Ovary (tissue), 9 donors: ENCODE results near the gene TSHZ3. TPM values are rescaled to one million over a fixed set of nuclear protein-coding genes. Genes with fewer than 3 reads are reported as not detected.

ENCODE experiments used
- DNase-seq, 5 donors: peaks; one replicate each; pipeline ENCODE4 v3.0.0-alpha.2; 2019 to 2020
- H3K27ac ChIP-seq, 2 donors: fragments of 200-600 bp; one replicate each; pipeline versions ENCODE4 v1.5.1 to v1.8.0; 2019 to 2022
- H3K27me3 ChIP-seq: fragments of 200-600 bp; one replicate; pipeline ENCODE4 v1.8.0; 2022
- H3K36me3 ChIP-seq: fragments of 200-600 bp; sonication (generic); one replicate; pipeline ENCODE4 v1.5.1; 2019
- H3K4me1 ChIP-seq: one replicate; pipeline ENCODE4 v1.8.1; 2013; ENCODE audit warnings: mild to moderate bottlenecking, moderate library complexity; ENCODE audit not compliant: insufficient read depth
- H3K4me3 ChIP-seq: fragments of 200-600 bp; sonication (generic); one replicate; pipeline ENCODE4 v1.5.1; 2017
- H3K9me3 ChIP-seq, 2 donors: fragments of 200-600 bp in 1 of 2; sonication (generic) in 1 of 2; one replicate each; pipeline versions ENCODE4 v1.5.1 to v1.8.1; 2013 to 2019; ENCODE audit warnings: mild to moderate bottlenecking in 1 of 2, moderate library complexity in 1 of 2
- CTCF ChIP-seq, 3 donors: fragments of 450-650 bp in 2 of 3; fragments of 200-600 bp in 1 of 3; IDR thresholded peaks; one replicate each; pipeline versions ENCODE4 v1.5.1 to v1.8.0; 2016 to 2022; ENCODE audit warnings: antibody characterized with exemption in 3 of 3, mild to moderate bottlenecking in 1 of 3
- EP300 ChIP-seq: sonication (generic); formaldehyde crosslinking; IDR thresholded peaks from one replicate; pipeline ENCODE4 v1.6.1; 2017; ENCODE audit warnings: antibody characterized with exemption
- POLR2A ChIP-seq: fragments of 450-650 bp; IDR thresholded peaks from one replicate; pipeline ENCODE4 v1.6.1; 2017; ENCODE audit warnings: antibody characterized with exemption, mild to moderate bottlenecking, moderate library complexity
- WGBS, 3 donors: extraction: QIAGEN DNeasy Blood & Tissue Kit in 1 of 3; methylation state at CpG; one replicate each; pipeline versions ENCODE4 v1.1.5 to v1.1.7; 2013 to 2017; 5-methylcytosine and 5-hydroxymethylcytosine counted together
- intact Hi-C, 4 donors: fragments of 100-400 bp; cut with DNase I; formaldehyde crosslinking; loops; one replicate each; pipeline versions ENCODE4 v1.11.0 to v1.15.1; 2022 to 2023
- polyA plus RNA-seq, 2 donors: library from polyadenylated mRNA; stranded (reverse); fragments of 200-250 nt in 1 of 2; fragments of 350-450 nt in 1 of 2; fragmentation: Illumina TruSeq in 1 of 2; extraction: RNeasy Lipid Tissue Mini Kit (QIAGEN cat#74804) in 1 of 2; gene quantifications; one replicate each; pipeline ENCODE4 v1.2.3, GENCODE V29; 2013 to 2014
- total RNA-seq, 7 donors: library from RNA; depleted of rRNA in 2 of 7; stranded (reverse); fragments of >200 nt in 2 of 7; fragmentation: NEBNext Ultra II Directional in 3 of 7; extraction: Animal tissue kit (Norgen Biotek cat#: 25700) in 3 of 7; gene quantifications; one replicate each; pipeline versions ENCODE4 v1.1.0 to v1.2.4, GENCODE V29; 2016 to 2023
- donor health status: DM: no; HTN: no; CAD: no; lungs with moderate emphysema.
- donor health status: DM: no; HTN: no; CAD: no.
- donor health status: Bipolar disorder and iron deficiency.
- donor health status: DM: yes; HTN: yes; CAD: no.
- donor health status: DM: no; HTN: no; CAD: no.
- donor health status: DM: yes; HTN: yes; CAD: no.

Gene TSHZ3
- total and polyA plus RNA-seq, 9 donors, result 23.3 to 107 (median 50.3) TPM

GRCh38 chr19:31339411-31339810, 9.8 kb downstream of the TSHZ3 start:
- WGBS, 3 donors, result 7 to 22% (median 13%) methylated on average over 5 of the region's 5 CpGs
- peak overlapping the region; percentile 31 to 84 for H3K27ac ChIP-seq
- peak in 1 of 5 donors; percentile 24 for DNase-seq
- no peak overlapping the region for H3K4me3 ChIP-seq
- intact Hi-C loops, result no loop called here
- TF ChIP-seq CTCF (IDR thresholded peaks at IDR 0.05) (no peak), POLR2A (no peak), EP300 (no peak)
- peaks cover 27% of the 10 kb centered on the region for H3K4me1 ChIP-seq
- no peaks in the 10 kb centered on the region for H3K9me3 ChIP-seq
- H3K27me3 ChIP-seq, result no peaks in the 10 kb centered on the region
- H3K36me3 ChIP-seq, result no peaks in the 10 kb centered on the region

GRCh38 chr19:31338069-31338776, 11.0 kb downstream of the TSHZ3 start:
- H3K4me3 ChIP-seq, result no peak overlapping the region
- peak overlapping the region in 1 of 2 donors; percentile 84 for H3K27ac ChIP-seq

GRCh38 chr19:31337008-31337914, 12.0 kb downstream of the TSHZ3 start:
- Histone ChIP-seq H3K36me3 (no peaks in the 10 kb centered on the region), H3K4me3 (no peak overlapping the region), H3K4me1 (peaks cover 30% of the 10 kb centered on the region), H3K27me3 (no peaks in the 10 kb centered on the region), H3K27ac (peak overlapping the region in 1 of 2 donors; percentile 84), H3K9me3 (no peaks in the 10 kb centered on the region)
- intact Hi-C loops, result no loop called here
- DNase-seq, result peak in 1 of 5 donors; percentile 10
- TF ChIP-seq POLR2A (no peak), CTCF (IDR thresholded peaks at IDR 0.05) (no peak)
- 68 to 77% (median 71%) methylated on average over 7 of the region's 7 CpGs for WGBS, 3 donors

More at GRCh38 chr19:31338069-31338776, 11.0 kb downstream of the TSHZ3 start:
- intact Hi-C loops, result no loop called here
- no peaks in the 10 kb centered on the region for H3K27me3 ChIP-seq
- no peaks in the 10 kb centered on the region for H3K36me3 ChIP-seq
- peak; percentile 80 to 85 (median 83) for DNase-seq
- peaks cover 26% of the 10 kb centered on the region for H3K4me1 ChIP-seq
- H3K9me3 ChIP-seq, result no peaks in the 10 kb centered on the region
- 10% methylated on average over 10 of the region's 10 CpGs for WGBS, 3 donors
- peak in 2 of 3 donors; percentile 68 to 77 for TF ChIP-seq CTCF (IDR thresholded peaks at IDR 0.05)
- TF ChIP-seq EP300, result no peak
- TF ChIP-seq POLR2A, result no peak

- 81 to 87% (median 85%) methylated on average over 6 of the region's 6 CpGs for WGBS, 3 donors
- Histone ChIP-seq H3K27ac (peak overlapping the region in 1 of 2 donors; percentile 50), H3K4me3 (no peak overlapping the region), H3K27me3 (no peaks in the 10 kb centered on the region), H3K9me3 (no peaks in the 10 kb centered on the region), H3K4me1 (peaks cover 34% of the 10 kb centered on the region), H3K36me3 (no peaks in the 10 kb centered on the region)
- DNase-seq, result no peak
- intact Hi-C loops, result no loop called here
- TF ChIP-seq POLR2A, result no peak
- no peak for TF ChIP-seq CTCF (IDR thresholded peaks at IDR 0.05)
- TF ChIP-seq EP300, result no peak
Measured at GRCh38 chr19:31335716-31336115, 13.5 kb downstream of the TSHZ3 start.
